ENCODE data around the gene AHCTF1. TPM values are rescaled to one million over a fixed set of nuclear protein-coding genes. Genes with fewer than 3 reads are reported as not detected.

Gene AHCTF1
- total and polyA plus RNA-seq, 2 of the 8 experiments (the other 6 are each of a cell fraction or from before 2014, with no cell fraction given) = 7.9 to 44.5 TPM

DNA sequence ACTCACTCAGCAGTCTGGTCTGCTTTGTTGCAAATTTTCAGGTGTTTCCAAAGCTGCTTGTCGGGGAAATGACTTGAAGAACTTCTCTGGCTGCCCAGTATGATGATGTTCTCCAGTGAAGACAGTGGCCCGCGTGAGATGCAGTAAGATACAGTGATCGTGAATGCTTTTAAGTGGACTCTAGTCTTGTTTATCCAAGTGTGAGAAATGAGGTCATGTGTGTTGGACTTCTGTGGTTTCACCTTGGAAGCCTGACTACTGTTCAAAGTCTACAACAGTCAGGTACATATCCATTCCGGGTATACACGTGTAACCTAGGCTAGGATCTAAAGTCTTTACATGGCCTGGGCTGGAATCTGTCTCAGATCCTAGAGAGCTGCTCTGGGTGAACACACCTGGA lies 47.0 kb upstream of the AHCTF1 start (continued):
- TF ChIP-seq, protein P1, sequence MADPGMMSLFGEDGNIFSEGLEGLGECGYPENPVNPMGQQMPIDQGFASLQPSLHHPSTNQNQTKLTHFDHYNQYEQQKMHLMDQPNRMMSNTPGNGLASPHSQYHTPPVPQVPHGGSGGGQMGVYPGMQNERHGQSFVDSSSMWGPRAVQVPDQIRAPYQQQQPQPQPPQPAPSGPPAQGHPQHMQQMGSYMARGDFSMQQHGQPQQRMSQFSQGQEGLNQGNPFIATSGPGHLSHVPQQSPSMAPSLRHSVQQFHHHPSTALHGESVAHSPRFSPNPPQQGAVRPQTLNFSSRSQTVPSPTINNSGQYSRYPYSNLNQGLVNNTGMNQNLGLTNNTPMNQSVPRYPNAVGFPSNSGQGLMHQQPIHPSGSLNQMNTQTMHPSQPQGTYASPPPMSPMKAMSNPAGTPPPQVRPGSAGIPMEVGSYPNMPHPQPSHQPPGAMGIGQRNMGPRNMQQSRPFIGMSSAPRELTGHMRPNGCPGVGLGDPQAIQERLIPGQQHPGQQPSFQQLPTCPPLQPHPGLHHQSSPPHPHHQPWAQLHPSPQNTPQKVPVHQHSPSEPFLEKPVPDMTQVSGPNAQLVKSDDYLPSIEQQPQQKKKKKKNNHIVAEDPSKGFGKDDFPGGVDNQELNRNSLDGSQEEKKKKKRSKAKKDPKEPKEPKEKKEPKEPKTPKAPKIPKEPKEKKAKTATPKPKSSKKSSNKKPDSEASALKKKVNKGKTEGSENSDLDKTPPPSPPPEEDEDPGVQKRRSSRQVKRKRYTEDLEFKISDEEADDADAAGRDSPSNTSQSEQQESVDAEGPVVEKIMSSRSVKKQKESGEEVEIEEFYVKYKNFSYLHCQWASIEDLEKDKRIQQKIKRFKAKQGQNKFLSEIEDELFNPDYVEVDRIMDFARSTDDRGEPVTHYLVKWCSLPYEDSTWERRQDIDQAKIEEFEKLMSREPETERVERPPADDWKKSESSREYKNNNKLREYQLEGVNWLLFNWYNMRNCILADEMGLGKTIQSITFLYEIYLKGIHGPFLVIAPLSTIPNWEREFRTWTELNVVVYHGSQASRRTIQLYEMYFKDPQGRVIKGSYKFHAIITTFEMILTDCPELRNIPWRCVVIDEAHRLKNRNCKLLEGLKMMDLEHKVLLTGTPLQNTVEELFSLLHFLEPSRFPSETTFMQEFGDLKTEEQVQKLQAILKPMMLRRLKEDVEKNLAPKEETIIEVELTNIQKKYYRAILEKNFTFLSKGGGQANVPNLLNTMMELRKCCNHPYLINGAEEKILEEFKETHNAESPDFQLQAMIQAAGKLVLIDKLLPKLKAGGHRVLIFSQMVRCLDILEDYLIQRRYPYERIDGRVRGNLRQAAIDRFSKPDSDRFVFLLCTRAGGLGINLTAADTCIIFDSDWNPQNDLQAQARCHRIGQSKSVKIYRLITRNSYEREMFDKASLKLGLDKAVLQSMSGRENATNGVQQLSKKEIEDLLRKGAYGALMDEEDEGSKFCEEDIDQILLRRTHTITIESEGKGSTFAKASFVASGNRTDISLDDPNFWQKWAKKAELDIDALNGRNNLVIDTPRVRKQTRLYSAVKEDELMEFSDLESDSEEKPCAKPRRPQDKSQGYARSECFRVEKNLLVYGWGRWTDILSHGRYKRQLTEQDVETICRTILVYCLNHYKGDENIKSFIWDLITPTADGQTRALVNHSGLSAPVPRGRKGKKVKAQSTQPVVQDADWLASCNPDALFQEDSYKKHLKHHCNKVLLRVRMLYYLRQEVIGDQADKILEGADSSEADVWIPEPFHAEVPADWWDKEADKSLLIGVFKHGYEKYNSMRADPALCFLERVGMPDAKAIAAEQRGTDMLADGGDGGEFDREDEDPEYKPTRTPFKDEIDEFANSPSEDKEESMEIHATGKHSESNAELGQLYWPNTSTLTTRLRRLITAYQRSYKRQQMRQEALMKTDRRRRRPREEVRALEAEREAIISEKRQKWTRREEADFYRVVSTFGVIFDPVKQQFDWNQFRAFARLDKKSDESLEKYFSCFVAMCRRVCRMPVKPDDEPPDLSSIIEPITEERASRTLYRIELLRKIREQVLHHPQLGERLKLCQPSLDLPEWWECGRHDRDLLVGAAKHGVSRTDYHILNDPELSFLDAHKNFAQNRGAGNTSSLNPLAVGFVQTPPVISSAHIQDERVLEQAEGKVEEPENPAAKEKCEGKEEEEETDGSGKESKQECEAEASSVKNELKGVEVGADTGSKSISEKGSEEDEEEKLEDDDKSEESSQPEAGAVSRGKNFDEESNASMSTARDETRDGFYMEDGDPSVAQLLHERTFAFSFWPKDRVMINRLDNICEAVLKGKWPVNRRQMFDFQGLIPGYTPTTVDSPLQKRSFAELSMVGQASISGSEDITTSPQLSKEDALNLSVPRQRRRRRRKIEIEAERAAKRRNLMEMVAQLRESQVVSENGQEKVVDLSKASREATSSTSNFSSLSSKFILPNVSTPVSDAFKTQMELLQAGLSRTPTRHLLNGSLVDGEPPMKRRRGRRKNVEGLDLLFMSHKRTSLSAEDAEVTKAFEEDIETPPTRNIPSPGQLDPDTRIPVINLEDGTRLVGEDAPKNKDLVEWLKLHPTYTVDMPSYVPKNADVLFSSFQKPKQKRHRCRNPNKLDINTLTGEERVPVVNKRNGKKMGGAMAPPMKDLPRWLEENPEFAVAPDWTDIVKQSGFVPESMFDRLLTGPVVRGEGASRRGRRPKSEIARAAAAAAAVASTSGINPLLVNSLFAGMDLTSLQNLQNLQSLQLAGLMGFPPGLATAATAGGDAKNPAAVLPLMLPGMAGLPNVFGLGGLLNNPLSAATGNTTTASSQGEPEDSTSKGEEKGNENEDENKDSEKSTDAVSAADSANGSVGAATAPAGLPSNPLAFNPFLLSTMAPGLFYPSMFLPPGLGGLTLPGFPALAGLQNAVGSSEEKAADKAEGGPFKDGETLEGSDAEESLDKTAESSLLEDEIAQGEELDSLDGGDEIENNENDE (IDR thresholded peaks at IDR 0.05; ENCODE audit: insufficient replicate concordance, low read length) = no peak
- no peak for TF ChIP-seq HDAC2 (IDR thresholded peaks at IDR 0.05; ENCODE audit: borderline replicate concordance in 1 of 2, low read depth in 2 of 2, low read length in 2 of 2)
- no peak for TF ChIP-seq CREB1 (IDR thresholded peaks at IDR 0.05)
- TF ChIP-seq CHD1 (IDR thresholded peaks at IDR 0.05; ENCODE audit: low read depth, low read length) = no peak
- TF ChIP-seq, protein P2, sequence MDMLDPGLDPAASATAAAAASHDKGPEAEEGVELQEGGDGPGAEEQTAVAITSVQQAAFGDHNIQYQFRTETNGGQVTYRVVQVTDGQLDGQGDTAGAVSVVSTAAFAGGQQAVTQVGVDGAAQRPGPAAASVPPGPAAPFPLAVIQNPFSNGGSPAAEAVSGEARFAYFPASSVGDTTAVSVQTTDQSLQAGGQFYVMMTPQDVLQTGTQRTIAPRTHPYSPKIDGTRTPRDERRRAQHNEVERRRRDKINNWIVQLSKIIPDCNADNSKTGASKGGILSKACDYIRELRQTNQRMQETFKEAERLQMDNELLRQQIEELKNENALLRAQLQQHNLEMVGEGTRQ (IDR thresholded peaks at IDR 0.05; ENCODE audit: low read length) = no peak
